SW 1271 (cell line): Measurements from ENCODE around the gene SEPHS1.
A peak's percentile ranks its signal among the peaks of the same experiment; 100 is the strongest.

Source experiments
- DNase-seq, 2 experiments: peaks; one replicate each; lab custom pipeline; 2025; lab: John Stamatoyannopoulos, UW

SEPHS1 gene

DNA sequence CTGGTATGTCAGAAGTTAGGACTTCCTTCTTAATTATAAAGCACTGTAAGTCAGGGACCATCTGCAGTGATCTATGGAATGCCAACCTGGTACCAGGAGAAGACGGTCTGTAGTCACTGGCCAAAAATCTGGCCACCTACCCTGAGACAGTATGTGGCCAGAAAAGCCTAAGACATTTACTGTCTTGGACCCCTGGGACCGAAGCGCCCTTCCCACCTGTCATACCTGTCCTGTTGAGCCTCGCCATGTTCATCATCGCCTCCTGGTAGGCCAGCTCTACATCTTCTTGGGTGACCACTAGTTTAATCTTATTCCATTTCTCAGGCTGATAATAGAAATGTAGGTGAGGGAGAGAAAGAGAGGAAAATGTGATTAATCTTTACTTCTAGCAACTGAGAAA lies 20.0 kb downstream of the SEPHS1 start:
- no peak for DNase-seq

DNA sequence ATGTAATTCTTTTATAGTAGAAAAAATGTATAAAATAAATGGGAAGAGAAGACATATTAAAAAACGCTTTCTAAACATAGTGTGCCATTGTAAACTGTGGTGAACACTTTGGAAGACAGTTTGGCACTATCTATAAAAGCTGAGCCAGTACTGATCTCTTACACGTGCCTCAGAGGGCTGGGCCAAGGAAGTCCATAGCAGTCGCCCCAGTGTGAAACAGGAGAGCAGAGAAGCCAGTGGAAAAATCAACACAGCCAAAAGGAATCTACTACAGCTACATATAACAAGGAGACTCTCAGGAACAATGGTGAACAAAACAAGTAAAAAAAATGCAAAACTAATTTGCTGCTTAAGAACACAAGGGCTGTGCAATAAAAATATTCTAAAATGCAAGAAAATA lies 20.6 kb downstream of the SEPHS1 start:
- no peak for DNase-seq

DNA sequence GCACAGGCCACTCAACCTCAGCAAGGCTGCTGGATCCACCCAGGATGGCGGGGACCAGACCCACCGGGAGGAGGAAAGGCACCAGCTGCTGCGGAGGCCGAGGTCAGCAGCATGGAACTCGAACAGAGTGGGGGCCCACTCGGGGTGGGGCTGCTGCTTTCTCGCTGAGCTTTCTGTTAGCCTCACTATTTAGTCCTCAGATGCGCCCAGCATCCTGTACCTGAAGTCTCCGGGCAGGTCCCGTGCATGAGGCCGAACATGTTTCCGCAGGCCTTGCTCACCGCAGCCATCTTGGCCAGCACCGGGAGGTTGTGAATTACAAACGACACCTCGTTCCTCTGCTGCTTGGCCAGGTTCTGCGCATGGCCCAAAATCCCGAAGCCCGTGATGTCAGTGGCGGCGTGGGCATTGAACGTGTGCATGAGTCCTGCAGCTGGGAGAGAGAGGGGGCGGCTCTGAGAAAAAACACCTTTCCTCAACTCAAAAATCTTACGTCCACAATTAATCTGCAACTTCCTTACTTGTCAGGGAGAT lies 25.4 kb downstream of the SEPHS1 start:
- DNase-seq, result no peak

DNA sequence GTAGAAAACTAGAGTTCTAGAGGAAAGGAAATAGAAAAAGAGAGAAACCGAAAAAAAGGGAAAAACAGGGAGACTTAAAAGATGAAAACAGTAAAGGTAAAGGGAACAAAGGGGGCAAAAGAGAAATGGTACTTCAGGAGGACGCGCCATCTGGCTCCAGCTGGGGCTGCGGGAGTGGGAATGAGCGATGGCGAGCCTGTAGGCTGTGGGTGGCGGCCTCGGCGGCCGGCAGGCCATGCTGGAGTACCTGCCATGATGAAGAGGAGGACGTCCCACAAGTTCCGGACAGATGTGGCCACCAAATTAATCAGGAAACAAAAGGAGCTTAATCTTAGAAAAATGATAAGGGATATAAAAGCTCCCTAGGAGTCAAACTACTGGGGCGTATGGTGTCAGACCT lies 26.5 kb downstream of the SEPHS1 start:
- DNase-seq, result no peak

DNA sequence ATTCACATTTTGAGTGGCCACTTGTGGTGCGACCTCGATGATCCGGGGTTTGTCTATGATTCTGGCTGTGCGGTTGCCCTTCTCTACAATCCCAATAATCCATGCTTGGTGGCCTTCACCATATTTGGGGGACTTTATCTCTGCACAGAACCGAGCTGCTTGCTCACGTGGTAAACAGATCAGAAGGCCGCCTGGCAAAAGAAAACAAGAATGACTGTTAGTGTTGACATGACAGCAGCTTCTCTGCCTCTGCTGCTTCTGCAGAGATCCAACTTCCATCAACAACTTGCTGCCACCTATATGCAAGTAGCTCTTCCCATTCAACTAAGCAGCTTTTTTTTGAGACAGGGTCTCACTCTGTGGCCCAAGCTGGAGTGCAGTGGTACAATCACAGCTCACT lies 28.9 kb downstream of the SEPHS1 start:
- no peak for DNase-seq

DNA sequence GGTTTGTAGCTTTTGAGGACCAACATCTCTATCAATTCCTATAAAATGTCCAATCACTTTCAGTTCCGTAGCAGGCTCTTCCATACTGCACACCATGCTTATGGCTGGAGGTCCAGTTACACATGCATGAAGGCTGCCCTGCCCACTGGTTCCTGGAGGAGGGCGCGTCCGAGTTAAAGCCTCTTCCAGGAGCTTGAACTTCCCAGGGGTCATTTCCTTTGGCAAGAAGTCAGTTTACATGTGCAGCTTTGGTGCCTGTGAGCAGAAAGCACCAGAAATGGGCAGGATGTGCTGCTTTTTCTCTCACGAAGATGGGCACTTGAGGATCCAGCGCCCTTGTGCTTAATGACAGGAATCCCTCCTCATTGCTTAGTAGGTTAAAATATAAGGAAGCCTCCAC lies 30.6 kb downstream of the SEPHS1 start:
- DNase-seq, result no peak

DNA sequence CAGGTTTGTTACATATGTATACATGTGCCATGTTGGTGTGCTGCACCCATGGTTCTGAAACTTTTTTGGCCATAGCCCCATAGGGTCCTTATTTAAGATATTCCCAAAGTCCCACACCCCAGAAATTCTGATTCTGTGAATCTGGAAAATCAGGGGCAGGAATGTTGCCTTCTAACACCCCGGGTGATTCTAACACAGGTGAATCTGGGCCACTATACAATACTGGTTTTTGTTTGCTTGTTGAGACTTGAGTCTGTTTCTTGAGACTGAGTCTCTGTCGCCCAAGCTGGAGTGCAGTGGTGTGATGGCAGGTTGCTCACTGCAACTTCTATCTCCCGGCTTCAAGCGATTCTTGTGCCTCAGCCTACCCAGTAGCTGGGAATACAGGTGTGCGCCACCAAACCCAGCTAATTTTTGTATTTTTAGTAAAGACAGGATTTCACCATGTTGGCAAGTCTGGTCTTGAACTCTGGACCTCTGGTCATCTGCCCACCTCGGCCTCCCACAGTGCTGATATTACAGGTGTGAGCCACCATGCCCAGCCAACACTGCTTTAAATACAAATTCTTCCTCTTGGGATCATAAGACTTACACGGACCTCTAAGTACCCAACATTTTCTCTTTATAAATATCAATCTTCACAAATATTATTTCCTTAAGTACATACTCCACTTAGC lies 31.3 kb downstream of the SEPHS1 start:
- DNase-seq, result no peak

DNA sequence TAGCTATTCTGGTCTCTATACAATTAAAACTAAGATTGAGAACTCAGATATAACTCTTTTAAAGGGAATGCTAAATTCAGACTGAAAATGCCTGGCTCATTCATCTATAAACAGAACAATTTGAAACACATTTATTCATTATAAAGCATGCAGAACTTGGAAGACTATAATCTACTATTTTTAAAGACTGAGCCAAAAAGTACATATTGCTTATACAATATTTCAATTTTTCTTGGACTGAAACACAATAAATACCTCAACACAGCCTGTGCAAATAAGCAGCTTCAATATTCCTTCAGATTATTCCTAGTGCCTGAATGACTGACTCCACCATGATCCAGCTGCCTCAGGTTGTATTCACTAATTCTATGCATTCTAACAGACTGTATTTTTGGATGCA lies 32.7 kb downstream of the SEPHS1 start:
- DNase-seq, result no peak

DNA sequence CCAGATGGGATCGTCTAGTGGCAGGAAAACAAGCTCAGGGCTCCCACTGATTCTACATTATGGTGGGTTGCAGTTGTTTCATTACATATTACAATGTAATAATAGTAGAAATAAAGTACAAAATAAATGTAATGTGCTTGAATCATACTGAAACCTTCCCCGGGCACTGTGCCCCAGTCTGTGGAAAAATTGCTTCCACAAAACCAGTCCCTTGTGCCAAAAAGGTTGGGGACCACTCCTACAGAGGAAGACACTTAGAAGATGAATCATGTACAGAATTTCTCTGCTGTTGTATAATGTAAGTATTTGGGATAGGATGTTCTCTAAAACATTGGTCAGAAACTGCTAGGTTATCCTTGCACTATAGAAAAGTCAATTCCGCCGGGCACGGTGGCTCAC lies 36.9 kb downstream of the SEPHS1 start:
- no peak for DNase-seq

DNA sequence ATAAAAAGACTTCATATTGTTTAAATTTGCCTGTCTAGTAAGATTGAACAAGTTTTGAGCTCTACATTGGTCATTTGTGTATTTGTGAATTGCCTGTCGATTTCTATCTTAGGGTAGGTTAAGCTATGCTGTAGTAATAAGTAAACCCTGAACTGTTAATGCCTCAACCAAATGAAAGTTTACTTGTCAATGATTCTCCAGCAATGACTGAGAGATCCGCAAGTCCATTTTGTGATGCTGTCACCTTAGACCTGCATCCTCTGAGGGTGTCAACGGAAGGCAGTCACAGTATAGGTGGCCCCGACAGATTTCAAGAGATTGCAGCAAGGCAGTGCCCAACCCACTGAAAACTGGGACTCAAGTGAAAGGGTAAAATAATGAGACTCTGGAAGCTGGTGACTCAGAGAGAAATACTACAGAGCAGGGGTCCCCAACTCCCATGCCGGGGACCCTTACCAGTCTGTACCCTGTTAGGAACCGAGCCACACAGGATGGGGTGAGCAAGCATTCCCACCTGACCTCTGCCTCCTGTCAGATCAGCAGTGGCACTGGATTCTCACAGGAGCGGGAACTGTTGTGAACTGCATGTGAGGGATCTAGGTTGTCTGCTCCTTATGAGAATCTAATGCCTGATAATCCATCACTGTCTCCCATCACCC lies 37.4 kb downstream of the SEPHS1 start:
- no peak for DNase-seq

DNA sequence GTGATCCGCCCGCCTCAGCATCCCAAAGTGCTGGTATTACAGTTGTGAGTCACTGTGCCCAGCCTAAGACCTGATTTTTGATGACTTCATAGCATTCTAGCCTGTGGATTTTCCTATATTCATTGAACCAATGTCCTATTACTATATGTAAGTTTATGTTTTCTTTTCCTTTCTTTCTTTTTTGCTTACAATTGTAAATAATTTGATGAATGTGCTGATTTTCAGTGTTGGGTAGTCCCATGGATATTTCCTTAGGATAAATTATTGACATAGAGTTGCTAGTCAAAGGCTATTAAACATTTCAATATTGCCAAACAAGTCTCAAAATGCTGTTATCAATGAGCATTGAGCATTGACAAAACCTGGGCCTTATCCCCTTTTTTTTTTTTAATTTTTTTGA lies 38.3 kb downstream of the SEPHS1 start:
- no peak for DNase-seq

DNA sequence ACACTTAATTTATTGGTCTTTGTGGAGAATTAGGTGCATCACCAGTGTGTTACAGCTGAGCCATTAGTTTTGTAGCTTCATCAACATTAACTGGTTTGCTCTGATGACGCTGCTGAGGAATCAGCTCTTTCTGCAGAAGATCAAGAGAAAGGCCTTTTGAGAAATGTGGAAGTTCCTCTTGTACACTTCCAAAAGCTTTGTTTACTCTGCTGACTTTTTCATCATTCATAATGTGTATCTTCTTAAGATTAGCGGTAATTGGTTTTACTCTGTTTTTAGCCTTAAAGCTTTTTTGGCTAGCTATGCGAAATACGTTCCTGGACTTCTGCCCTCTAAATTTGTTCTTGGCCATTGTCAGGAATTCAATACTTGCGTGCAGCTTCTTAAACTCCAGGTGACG lies 40.0 kb downstream of the SEPHS1 start:
- DNase-seq, result no peak

DNA sequence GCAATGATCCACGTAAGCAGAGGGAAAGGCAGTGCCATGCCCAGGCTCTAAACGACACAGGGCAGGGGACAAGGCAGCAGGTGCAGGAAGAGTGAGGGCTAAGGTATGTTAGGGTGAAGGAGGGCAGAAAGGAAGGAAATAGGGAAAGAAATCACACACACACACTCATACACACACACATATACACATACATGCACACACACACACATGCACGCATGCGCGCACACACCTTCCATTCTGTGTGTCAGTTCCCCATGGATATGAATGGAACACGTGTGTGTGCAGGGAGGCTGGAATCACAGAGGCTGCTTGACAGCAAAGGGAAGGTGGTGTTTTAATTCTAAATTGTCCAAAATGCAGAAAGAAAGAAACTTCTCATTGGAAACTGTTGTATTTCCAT lies 42.0 kb downstream of the SEPHS1 start:
- DNase-seq, result no peak

DNA sequence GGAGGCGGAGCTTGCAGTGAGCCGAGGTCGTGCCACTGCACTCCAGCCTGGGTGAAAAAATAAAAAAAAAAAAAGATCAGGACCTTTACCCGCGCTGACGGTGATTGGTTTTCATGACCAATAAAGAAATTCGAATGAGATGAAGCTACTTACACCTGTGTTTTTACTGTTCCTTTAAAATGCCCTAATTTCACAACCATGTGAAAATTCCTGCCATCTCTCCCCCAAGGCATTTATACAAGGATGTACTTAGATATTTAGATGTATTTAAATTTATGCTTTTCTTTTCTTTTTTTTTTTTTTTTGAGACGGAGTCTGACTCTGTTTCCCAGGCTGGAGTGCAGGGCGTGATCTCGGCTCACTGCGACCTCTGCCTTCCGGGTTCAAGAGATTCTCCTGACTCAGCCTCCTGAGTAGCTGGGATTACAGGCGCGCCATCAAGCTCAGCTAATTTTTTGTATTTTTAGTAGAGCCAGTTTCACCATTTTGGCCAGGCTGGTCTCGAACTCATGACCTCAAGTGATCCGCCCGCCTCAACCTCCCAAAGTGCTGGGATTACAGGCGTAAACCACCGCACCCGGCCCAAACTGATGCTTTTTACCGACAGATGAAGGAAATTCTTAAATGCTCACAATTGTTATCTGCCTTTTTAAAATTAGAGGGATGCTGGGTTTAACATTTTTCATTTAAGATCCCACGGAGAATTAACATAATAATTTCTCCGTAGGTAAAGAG lies 45.1 kb downstream of the SEPHS1 start:
- DNase-seq, result no peak

DNA sequence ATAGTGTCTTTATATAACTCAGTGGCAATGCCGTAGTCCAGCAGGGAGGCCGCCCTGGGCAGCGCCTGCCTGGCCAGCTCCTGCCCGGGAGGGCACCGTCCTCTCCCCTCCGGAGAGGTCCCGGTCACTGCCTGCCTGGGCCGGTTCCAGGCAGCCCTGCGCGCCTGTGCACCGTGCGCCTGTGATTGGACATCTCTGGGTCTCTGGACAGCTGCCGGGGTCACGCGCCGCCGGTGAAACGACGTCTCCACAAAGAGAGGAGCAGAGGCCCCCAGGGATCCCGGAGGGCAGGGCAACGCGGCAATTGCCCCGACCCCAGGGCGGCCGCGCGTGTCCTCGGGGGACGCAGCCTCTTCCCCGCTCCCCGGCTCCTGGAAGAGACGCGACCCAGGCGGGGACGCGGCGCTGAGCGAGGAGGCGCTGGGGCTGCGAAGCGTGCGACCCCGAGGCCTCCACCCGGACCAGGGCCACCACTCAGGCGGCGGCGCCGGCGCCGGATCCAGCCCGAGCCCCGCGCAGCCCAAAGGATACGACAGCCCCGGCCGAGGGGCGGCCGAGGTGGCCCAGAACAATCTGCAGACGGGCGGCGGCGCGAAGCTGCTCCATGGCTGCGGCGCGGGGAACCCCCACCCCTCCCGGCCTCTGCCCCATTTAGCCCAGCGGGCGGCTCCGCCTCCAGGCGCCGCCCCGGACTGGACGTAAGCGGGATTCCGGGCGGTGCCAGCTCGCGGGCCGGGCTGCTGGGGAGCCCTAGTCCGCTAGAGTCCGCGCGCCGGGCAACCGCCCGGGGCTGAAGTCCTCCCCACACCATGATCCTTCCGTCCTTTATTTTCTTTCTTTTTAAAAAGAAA lies 48.4 kb downstream of the SEPHS1 start, which contains the start of gene PHYH:
Gene PHYH (minus strand): TSS at position 628 of the 851 bp plus-strand sequence. CDS start 22 bp downstream, at position 606.
- peak; percentile 35 to 69 for DNase-seq

DNA sequence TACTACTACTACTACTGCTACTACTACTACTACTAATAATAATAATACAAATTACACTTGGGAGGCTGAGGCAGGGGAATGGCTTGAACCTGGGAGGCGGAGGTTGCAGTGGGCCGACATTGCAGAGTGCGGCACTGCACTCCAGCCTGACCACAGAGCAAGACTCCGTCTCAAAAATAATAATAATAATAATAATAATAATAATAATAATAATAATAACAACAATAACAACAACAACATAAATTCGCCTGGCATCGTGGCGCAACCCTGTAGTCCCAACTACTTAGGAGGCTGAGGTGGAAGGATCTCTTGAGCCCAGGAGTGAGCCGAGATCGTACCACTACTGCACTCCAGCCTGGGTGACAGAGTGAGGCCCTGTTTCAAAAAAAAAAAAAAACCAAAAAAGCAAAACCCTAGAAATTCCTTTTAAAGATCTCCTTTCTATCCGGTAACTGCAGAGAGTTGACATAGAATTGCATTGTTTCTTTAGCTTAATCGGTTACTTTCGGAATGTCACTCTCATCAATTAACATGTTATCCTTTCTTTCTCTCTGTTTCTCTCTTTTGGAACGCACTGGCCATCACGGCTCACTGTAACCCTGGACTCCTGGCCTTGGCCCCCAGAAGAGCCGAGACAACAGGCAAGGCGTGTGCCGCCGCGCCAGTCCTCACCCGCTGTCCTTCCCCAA lies 49.2 kb downstream of the SEPHS1 start:
- no peak for DNase-seq

DNA sequence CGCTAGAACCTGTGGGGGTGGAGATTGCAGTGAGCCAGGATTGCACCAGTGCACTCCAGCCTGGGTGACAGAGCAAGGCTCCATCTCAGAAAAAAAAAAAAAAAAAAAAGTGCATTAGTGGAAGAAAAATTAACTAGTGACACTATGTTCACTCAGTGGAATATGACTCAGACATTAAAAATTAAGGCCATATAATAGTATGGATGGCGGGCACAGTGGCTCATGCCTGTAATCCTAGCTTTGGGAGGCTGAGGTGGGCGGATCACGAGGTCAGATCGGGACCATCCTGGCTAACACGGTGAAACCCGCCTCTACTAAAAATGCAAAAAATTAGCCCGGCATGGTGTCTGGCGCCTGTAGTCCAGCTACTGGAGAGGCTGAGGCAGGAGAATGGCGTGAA lies 51.6 kb downstream of the SEPHS1 start:
- DNase-seq, result no peak

DNA sequence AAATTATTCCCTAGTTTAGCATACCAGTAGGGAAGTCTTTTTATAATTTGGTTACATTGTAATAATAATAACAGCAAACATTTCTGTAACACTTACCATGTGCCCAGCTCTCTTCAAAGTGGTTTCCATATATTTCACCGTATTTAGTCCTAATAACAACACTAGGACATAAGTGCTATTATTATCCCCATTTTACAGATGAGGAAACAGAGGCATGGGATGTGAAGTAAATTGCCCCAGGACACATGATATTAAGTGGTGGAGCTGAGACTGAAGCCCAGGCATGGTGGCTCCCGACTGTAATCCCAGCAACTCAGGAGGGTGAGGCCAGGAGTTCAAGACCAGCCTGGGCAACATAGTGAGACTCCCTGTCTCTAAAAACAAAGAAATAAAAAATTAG lies 53.3 kb downstream of the SEPHS1 start:
- no peak for DNase-seq

DNA sequence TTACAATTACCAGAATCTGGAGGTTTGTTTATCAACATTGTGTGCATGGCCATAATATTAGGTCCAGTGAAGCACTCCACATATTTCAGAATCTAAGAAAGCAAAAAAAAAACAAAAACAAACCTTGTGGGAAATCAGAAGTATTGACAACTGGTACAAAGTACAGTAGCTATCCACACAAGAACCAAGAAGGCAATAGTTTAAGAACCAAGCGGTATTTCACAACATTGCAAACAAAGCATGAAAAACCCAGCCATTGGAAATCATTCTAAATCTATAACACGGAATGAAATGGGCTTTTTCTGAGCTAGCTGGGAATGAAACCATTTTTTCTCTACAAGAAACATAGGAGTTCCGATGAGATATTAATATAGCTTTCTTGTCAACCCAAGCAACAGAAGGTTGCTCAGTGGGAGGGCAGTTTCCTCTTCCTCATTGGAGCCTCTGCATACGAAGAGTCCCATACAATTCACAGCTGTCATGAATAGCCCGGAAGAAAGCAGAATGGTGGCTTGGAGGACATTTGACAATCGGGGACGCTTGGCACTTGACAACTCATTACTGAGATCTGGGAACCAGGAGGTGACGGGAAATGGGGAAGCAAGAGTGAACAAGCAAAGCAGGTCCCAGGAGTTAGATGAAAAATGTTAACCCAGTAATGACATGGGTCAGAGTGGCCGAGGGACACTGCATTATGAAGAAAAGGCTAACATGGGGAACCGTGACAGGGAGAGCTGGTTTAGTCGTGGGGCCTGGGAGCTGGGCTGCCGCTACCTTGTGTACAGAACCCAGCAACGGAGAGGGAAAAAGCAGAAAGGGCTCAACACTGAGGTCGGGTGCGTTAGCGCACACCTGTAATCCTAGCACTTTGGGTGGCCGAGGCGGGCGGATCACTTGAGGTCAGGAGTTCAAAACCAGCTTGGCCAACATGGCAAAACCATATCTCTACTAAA lies 56.0 kb downstream of the SEPHS1 start:
- DNase-seq, result no peak

DNA sequence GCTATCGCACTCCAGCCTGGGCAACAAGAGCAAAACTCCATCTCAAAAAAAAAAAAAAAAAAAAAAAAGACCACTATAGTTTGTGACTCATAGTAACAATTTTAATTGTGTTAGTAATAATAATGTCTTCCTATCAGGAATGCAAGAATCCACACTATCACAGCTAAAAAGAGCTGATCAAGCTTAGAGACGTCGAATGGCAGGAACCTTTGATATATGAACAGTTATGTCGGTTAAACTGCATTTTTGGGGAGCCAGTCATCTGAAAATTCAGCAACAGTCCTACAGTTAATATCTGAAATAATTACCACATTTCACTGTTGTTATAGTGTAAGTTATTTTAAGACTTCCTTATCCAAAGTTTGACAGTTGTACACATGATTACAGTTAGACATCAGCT lies 57.0 kb downstream of the SEPHS1 start:
- no peak for DNase-seq
